Activated CD4-positive, alpha-beta T cell treated with anti-CD3 and anti-CD28 coated beads for 24 hours (primary cell): ENCODE measurements around the gene SLC7A4.

Experiments used
- DNase-seq, 2 donors: peaks; one replicate each; pipeline ENCODE4 v3.0.0-alpha.2; 2020; ENCODE audit warnings: low read depth in 2 of 2

Gene SLC7A4

DNA sequence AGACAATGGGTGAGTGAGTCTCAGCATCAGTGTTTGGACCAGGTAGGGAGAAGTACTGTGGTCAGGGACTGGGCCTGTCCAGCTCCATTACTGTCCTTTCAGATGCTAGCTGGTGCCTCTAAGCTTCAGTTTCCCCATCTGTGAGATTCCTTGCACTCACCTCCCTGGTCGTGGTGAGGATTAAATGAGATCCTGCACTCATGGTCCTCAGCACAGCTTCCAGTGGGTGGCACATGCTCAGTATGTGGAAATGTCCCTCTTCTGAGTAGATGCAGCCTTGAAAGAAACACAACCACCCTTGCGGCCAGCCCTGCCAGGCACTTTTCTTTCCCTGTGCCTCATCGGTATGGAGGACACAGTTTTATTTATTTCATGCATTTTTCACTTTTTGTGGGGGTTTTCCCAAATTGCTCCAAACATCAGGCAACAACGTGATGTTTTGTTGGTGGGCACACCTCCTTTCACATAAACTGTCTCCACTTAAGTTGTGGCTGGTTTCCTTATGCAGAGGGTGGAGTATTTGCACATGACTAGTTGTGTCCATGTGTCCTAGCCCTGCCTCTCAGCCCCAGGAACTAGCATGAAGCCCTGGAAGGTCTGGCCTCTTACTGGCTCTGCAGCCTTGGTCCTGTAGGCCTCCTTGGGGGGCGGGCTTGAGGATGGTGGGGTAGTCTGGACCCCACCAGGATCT, 49.1 kb downstream of the SLC7A4 start:
- DNase-seq, result no peak

DNA sequence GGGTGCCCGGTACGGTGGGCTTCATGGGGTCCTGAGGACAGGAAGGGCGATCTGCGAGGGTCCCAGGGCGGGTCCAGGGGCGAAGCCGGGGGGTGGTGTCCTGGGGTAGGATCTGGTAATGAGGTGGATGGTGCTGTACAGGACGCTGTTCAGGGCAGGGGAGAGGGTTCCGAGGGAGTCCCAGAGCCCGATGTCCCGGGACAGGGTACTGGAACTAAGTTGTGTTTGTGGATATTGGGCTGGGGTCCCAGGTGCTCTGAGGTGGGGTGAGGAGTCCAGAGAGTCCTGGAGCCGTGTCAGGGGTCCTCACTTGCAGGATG, 49.8 kb downstream of the SLC7A4 start:
- no peak for DNase-seq

DNA sequence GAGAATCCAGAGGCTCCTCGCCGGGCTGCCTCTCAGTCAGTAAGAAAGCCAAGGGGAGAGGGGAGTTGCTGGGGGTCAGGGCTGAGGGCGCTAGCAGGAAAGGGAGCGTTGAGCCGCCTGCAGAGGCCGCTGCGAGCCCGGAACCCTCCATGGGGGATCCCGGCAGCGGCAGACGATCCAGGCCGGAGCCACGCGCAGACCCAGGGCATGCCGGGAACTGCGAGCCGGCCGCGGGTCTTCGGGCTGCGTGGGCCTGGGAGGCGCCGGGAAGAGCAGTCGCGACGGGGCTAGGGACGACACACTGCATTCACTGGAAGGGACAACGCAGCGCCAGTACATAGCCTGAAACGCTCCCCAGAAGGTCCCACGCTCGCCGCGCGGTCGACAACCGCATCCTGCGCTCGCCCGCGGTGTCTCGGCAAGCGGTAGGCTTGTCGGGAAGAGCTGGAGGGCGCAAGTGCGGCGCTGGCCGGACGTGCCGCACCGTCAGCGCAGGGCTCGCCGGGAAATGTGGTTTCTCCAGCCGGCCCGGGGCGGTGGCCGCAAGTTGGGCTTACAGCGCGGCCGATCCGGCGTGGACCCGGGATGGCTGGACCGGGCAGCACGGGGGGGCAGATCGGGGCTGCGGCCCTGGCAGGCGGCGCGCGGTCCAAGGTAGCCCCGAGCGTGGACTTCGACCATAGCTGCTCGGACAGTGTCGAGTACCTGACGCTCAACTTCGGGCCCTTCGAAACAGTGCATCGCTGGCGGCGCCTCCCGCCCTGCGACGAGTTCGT, 50.4 kb downstream of the SLC7A4 start, which contains the start of gene LZTR1:
Gene LZTR1 (plus strand): TSS at position 511 of the 776 bp plus-strand sequence. CDS start 75 bp downstream, at position 586.
- DNase-seq, result peak; percentile 58 to 59

DNA sequence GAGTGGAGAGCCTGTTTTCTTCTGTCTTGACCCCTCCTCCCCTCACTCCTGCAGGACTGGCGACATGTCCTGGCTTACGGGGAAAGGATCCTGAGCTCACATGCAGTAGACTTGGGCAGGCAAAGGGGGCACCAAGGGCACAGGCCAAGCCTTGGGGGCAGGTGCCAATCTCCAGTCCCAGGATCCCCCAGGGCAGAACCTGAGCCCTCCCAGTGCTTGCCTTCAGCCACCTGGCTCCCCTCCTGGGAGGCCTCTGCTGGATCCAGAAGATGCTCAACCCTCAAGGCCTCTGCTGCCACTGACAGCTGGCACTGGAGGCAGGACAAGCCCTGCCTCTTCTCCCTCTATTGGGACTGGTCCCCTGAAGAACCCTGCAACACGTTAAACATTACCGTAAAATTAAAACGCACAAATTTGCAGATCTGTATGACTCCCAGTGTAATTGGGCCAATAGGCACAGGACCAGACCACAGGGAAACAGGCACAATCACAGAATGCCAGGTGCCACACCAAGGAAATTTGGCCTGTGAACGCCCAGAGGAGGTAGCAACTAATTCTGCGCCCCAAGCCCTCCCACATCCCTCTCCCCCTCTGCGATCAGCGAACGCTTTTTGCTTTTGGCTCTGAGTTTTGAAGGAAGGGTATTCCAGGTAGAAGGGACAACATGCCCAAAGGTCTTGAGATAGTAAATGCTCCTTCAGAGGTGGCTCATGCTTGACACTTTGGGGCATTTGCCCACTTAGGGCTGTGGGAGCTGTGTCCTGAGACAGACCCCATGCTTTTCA, 51.2 kb downstream of the SLC7A4 start:
- DNase-seq, result no peak

DNA sequence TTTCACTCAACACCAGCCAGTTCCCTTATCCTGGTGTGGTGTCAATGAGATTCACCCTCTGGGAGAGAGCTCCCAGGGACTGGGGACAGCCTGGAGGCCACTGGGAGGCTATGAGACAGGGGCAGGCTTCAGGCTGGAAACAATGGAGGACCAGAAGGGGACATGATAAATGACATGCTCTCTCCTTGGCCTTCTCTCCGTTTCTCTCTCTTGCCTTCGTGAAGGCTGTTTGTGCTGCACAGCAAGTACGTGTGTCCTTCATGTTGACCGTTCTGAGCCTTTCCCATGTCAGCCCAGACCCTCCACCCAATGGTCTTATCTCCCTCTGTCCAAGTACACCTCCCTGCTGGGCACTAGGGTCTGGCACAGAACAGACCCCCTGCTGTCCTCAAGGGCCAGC, 51.8 kb downstream of the SLC7A4 start:
- DNase-seq, result no peak

DNA sequence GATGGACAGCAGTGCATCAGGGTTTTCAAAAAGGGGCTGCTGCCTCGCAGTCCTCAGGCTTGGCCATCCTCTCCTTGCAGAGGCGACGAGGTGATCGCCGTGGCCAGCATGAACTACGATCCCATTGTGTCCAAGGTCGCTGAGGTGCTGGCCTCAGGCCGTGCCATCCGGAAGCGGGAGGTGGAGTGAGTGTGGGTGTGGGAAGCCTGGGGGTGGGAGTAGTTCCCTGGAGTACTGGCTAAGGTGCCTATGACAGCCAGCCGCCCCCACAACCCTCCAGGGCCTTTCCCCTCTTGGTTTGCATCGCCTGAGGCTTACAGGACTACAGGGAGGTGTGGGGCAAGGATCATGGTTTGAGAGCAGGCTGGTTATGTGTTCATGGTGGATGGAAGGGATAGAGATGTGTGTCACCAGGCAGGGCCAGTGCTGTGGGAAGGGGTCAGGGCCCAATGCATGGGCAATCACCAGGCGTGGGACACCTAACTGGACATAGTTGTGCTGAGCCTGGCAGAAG, 52.4 kb downstream of the SLC7A4 start:
- DNase-seq, result no peak

DNA sequence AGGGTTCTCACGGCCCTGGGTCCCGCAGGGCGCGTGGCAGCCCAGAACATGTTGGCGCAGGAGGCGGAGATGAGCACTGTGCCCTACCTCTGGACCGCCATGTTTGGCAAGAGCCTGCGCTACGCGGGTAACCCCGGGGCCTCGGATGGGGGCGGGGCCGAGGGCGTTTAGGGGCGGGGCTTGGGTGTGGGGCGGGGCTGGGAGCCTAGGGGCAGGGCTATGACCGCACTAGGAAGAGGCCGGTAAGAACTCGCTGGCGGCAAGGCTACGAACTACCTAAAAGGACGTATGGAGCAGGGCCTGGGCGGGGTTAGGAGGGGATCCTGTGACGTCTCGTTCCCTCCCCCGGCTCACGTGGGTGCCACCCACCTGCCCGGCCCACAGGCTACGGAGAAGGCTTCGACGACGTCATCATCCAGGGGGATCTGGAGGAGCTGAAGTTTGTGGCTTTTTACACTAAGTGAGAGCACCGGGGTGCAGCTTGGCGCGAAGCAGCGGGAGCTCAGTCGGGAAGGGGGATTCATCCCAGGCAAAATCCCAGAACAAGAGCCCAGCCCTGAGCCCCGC, 53.0 kb downstream of the SLC7A4 start:
- DNase-seq, result peak; percentile 47 to 57
